WI38 (cell line): ENCODE measurements around the gene MTX2.

ENCODE experiments used
- H3K4me3 ChIP-seq: 2 replicates; pipeline ENCODE4 v1.5.1; 2011; ENCODE audit warnings: low read depth, mild to moderate bottlenecking, control low read depth, low read length
- CTCF ChIP-seq: IDR thresholded peaks from 2 replicates; pipeline ENCODE4 v1.5.1; 2012; ENCODE audit warnings: low read depth, mild to moderate bottlenecking, control low read depth, low read length

Gene MTX2

DNA sequence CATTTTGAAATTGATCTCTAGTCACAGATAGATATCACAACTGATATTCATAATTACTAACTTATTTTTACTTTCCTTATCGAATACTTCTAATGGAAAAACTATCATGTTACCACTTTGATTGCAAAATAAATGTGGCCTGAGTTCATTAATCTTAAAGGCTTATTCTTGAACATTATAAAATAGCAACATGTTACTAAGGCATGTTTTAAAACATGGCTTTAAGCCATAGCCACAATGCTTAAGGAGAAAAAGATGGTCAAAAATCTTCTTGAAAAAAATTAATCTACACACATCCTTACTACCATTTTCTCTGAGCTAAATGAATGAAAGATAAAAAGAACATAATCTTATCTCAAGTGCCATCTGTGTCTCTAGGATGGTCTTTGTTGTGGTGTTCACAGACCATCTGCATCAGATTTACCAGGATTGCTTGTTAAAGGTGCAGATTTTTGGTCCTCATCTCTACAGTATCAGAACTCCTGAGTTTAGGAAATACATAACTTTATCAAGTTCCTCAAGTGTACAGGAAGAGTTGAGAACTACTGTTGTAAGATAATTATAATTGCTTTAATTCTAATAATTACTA, 15.3 kb downstream of the MTX2 start:
- H3K4me3 ChIP-seq, result no peak overlapping the region
- TF ChIP-seq CTCF, result no peak

- H3K4me3 ChIP-seq, result no peak overlapping the region
- TF ChIP-seq CTCF, result no peak
These were observed 16.1 kb downstream of the MTX2 start for GRCh38 chr2:176285321-176285720.

DNA sequence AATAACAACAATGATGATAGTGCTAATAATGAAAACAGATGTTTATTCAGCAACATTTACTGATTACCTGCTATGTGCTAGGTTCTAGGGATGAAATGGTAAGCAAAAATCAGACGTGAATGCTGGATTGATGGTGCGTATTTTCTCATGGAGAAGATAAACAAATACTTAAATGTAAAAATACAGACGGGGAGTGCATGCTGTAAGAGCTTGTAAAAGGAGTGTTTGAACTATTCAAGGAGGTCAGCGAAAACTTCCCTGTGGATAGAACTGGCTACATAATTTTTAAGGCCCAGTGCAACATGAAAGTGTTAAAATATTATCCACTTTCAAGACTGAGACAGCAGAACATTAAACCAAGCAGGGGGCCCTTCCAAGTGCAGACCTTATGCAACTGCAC, 22.1 kb downstream of the MTX2 start:
- no peak overlapping the region for H3K4me3 ChIP-seq
- TF ChIP-seq CTCF, result no peak

DNA sequence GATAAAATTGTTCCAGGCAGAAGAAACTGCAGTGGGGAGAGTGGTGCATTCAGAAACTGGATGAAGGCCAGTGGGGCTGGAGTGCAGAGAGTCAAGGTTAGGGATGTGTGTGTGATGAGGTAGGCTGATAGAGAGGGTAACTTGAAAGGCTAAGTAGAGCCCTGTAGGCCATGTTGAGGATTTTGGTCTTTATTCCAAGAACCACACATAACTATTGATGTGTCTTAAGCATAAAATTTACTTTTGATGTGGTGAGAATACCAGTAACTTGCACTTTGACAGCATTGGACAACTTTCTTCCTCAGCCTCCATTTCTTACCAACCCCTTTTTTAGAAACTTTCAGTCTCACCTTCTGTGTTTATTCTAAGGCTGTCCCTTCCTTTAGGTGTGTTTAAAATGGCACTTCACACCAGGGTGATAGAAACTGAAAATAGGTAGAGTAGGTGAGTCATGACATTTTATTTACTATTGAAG, 22.6 kb downstream of the MTX2 start:
- no peak for TF ChIP-seq CTCF
- no peak overlapping the region for H3K4me3 ChIP-seq

DNA sequence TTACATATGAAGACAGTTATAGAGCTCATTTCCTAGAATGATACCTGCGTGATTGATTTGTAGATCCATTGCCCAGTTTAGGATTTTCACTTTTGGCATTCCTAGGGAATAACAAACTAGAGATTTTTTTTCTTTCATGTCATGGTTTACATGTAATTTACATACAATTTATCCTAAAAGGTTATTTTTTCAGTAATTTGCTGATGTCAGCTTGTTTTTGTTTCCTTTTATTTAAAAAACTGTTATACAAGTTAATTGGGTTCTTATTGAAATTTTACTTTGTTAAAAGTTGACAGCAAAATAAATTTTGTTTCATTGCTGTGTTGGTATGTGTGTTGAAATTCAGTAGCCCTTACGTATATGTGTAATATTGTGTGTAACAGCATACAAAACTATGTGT, 23.4 kb downstream of the MTX2 start:
- H3K4me3 ChIP-seq, result no peak overlapping the region
- no peak for TF ChIP-seq CTCF

DNA sequence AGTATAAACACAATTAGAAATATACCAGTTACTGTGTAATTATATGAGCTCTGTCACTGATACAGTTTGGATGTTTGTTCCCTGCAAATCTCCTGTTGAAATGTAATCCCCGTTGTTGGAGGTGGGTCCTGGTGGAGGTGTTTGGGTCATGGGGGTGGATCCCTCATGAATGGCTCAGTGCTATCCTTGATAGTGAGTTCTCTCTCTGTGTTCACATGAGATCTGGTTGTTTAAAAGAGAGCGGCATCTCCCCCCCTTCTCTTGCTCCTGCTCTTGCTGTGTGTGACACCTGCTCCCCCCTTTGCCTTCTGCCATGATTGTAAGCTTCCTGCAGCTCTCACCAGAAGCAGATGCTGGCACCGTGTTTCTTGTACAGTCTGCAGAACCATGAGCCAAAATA, 24.1 kb downstream of the MTX2 start:
- no peak overlapping the region for H3K4me3 ChIP-seq
- TF ChIP-seq CTCF, result no peak

DNA sequence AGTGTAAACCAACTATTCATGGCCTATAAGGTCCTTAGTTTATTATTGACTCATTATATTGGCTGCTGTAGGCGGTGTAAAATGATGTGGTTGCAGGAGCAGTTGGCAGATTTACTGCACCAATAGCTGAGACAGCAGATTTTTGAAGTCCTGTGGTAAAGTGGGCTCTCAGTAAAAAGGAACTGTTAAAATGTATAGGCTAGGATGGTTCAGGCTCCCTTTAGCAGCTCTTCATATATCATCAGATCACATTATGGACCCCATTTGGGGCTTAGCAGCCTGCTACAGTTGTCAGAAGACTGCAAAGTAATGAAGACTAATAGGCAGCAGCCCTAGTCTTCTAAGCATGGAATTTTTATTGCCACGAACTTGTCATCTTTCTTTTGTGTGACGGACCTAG, 27.8 kb downstream of the MTX2 start:
- no peak overlapping the region for H3K4me3 ChIP-seq
- TF ChIP-seq CTCF, result no peak
